Lung (tissue), 12 donors: ENCODE data around the gene CEACAM7. TPM values are rescaled to one million over a fixed set of nuclear protein-coding genes. Genes with fewer than 3 reads are reported as not detected.

Experiments used
- ATAC-seq: fragments of 200-7000 bp; cut with Tn5 transposase; one replicate; pipeline ENCODE4 v1.9.1; 2020; ENCODE audit warnings: moderate number of reproducible peaks; ENCODE audit not compliant: insufficient read depth, low FRiP score
- DNase-seq, 3 donors: peaks; one replicate each; pipeline ENCODE4 v3.0.0-alpha.2; 2013 to 2017
- H3K27ac ChIP-seq, 2 donors: one replicate each; pipeline ENCODE4 v1.5.1; 2013; ENCODE audit warnings: mild to moderate bottlenecking in 2 of 2, moderate library complexity in 2 of 2, control low read depth in 1 of 2, inconsistent platforms in 1 of 2, low read depth in 1 of 2, low read length in 1 of 2
- H3K27me3 ChIP-seq, 3 donors: one replicate each; pipeline ENCODE4 v1.5.1; 2013; ENCODE audit warnings: low read length in 2 of 3; ENCODE audit not compliant: control insufficient read depth in 3 of 3, insufficient read depth in 3 of 3
- H3K36me3 ChIP-seq, 4 donors: one replicate each; pipeline ENCODE4 v1.5.1; 2013; ENCODE audit warnings: low read length in 4 of 4, mild to moderate bottlenecking in 1 of 4, moderate library complexity in 1 of 4; ENCODE audit not compliant: control insufficient read depth in 4 of 4, insufficient read depth in 4 of 4
- H3K4me1 ChIP-seq, 5 donors: one replicate each; pipeline ENCODE4 v1.5.1; 2013; ENCODE audit warnings: low read length in 5 of 5, mild to moderate bottlenecking in 2 of 5, moderate library complexity in 1 of 5; ENCODE audit not compliant: control insufficient read depth in 5 of 5, insufficient read depth in 5 of 5
- H3K4me3 ChIP-seq: one replicate; pipeline ENCODE4 v1.5.1; 2013; ENCODE audit warnings: mild to moderate bottlenecking, control low read depth, moderate library complexity
- H3K9ac ChIP-seq, 2 donors: one replicate each; pipeline ENCODE4 v1.5.1; 2013; ENCODE audit warnings: low read length in 2 of 2, control low read depth in 1 of 2; ENCODE audit not compliant: insufficient read depth in 1 of 2
- H3K9me3 ChIP-seq, 4 donors: one replicate each; pipeline ENCODE4 v1.5.1; 2013; ENCODE audit warnings: low read length in 3 of 4, mild to moderate bottlenecking in 1 of 4, moderate library complexity in 1 of 4; ENCODE audit not compliant: control insufficient read depth in 4 of 4, insufficient read depth in 3 of 4
- CTCF ChIP-seq: IDR thresholded peaks from 2 replicates; pipeline ENCODE4 v1.5.1; 2012; ENCODE audit warnings: mild to moderate bottlenecking; ENCODE audit errors: control extremely low read depth, extremely low read depth
- WGBS, 2 donors: extraction: QIAGEN DNeasy Blood & Tissue Kit; methylation state at CpG; one replicate each; pipeline ENCODE4 v1.1.7; 2013; 5-methylcytosine and 5-hydroxymethylcytosine counted together
- polyA plus RNA-seq, 2 donors: library from polyadenylated mRNA; stranded (reverse); fragments of 200-250 nt; gene quantifications; one replicate each; pipeline ENCODE4 v1.2.1, GENCODE V29; 2013
- total RNA-seq, 2 donors: library from RNA; depleted of rRNA in 1 of 2; stranded (reverse); fragments of >200 nt in 1 of 2; gene quantifications; one replicate each; pipeline ENCODE4 v1.2.1, GENCODE V29; 2014 to 2021
- donor health status: control.
- donor health status: control.
- donor health status: Bipolar disorder and iron deficiency.
- donor health status: healthy.
- donor health status: DM: yes; HTN: yes; CAD: no.

Gene CEACAM7
- total and polyA plus RNA-seq, 4 donors = 0.11 to 0.41 (median 0.26) TPM

- no peak for TF ChIP-seq CTCF
- Histone ChIP-seq H3K4me3 (no peak overlapping the region), H3K9me3 (peaks cover 0 to 2% (median 0%) of the 10 kb centered on the region in 4 donors), H3K9ac (no peak overlapping the region), H3K36me3 (no peaks in the 10 kb centered on the region), H3K4me1 (no peaks in the 10 kb centered on the region), H3K27ac (no peak overlapping the region), H3K27me3 (no peaks in the 10 kb centered on the region)
- DNase-seq (no peak), ATAC-seq (no peak)
- 55 to 77% methylated on average over 3 of the region's 3 CpGs for WGBS, 2 donors
Observed at GRCh38 chr19:41702171-41702651, 14.1 kb upstream of the CEACAM7 start.

- Histone ChIP-seq H3K27me3 (no peaks in the 10 kb centered on the region), H3K27ac (no peak overlapping the region), H3K4me1 (no peaks in the 10 kb centered on the region), H3K36me3 (no peaks in the 10 kb centered on the region), H3K4me3 (no peak overlapping the region), H3K9ac (no peak overlapping the region), H3K9me3 (peaks cover 0 to 2% (median 0%) of the 10 kb centered on the region in 4 donors)
- no peak for TF ChIP-seq CTCF
- ATAC-seq (no peak), DNase-seq (no peak)
- 52 to 53% methylated on average over 10 of the region's 10 CpGs for WGBS, 2 donors
Observed at GRCh38 chr19:41701401-41702075, 13.5 kb upstream of the CEACAM7 start.

- no peak overlapping the region for H3K27ac ChIP-seq
- no peaks in the 10 kb centered on the region for H3K36me3 ChIP-seq
- H3K4me1 ChIP-seq = no peaks in the 10 kb centered on the region
- H3K9ac ChIP-seq = no peak overlapping the region
- 81 to 88% methylated on average over 13 of the region's 13 CpGs for WGBS, 2 donors
- H3K4me3 ChIP-seq = no peak overlapping the region
- no peak for ATAC-seq
- no peaks in the 10 kb centered on the region for H3K27me3 ChIP-seq
- H3K9me3 ChIP-seq = peaks cover 0 to 2% (median 0%) of the 10 kb centered on the region in 4 donors
- no peak for TF ChIP-seq CTCF
- DNase-seq = no peak
Observed at GRCh38 chr19:41700381-41701195, 12.5 kb upstream of the CEACAM7 start.
